CD8-positive, alpha-beta memory T cell (primary cell): ENCODE data around the gene BEST4. TPM values are rescaled to one million over a fixed set of nuclear protein-coding genes. Genes with fewer than 3 reads are reported as not detected.
"Not testable (repeated sequence)": the region's sequence is repeated elsewhere in the genome, so short reads cannot be mapped to it uniquely, and the experiment has no call there.

Experiments used
- CTCF ChIA-PET: fragments of 350-600 bp; sonication (Branson Sonifier 250); formaldehyde crosslinking; loops from one replicate; lab custom pipeline; 2021; ENCODE audit warnings: antibody characterized with exemption; lab: Charles Lee
- POLR2A ChIA-PET: fragments of 350-600 bp; sonication (Branson Sonifier 250); formaldehyde crosslinking; loops from one replicate; lab custom pipeline; 2021; ENCODE audit warnings: antibody characterized with exemption; lab: Charles Lee
- DNase-seq, 5 donors: peaks; one replicate each; pipeline versions ENCODE4 v3.0.0 to v3.0.0-alpha.2; 2020 to 2022; ENCODE audit warnings: mixed read lengths in 1 of 5
- H3K27ac ChIP-seq: one replicate; pipeline ENCODE4 v1.7.0; 2013; ENCODE audit warnings: low read depth, mild to moderate bottlenecking, low read length, moderate library complexity
- H3K27me3 ChIP-seq: 2 replicates; pipeline ENCODE4 v1.7.0; 2013; ENCODE audit warnings: low read length, mild to moderate bottlenecking; ENCODE audit not compliant: insufficient read depth, poor library complexity, severe bottlenecking
- H3K36me3 ChIP-seq: 2 replicates; pipeline ENCODE4 v1.7.0; 2013; ENCODE audit warnings: mild to moderate bottlenecking, low read length, moderate library complexity; ENCODE audit not compliant: insufficient read depth
- H3K4me1 ChIP-seq: 2 replicates; pipeline ENCODE4 v1.7.0; 2013; ENCODE audit warnings: mild to moderate bottlenecking, low read length, moderate library complexity; ENCODE audit not compliant: insufficient read depth
- H3K4me3 ChIP-seq: 2 replicates; pipeline ENCODE4 v1.7.0; 2013; ENCODE audit warnings: mild to moderate bottlenecking, low read length
- H3K9me3 ChIP-seq: 2 replicates; pipeline ENCODE4 v1.7.0; 2013; ENCODE audit warnings: mild to moderate bottlenecking, low read length
- H3K27ac Mint-ChIP-seq, 8 donors: one replicate each; pipeline ENCODE4 v1.8.0; 2020 to 2021; ENCODE audit warnings: mixed read lengths in 8 of 8, mild to moderate bottlenecking in 6 of 8, inconsistent platforms in 3 of 8, moderate library complexity in 3 of 8
- H3K27me3 Mint-ChIP-seq, 2 donors: one replicate each; pipeline ENCODE4 v1.8.0; 2020 to 2021; ENCODE audit warnings: mixed read lengths in 2 of 2, mild to moderate bottlenecking in 1 of 2, moderate library complexity in 1 of 2
- H3K36me3 Mint-ChIP-seq, 3 donors: one replicate each; pipeline ENCODE4 v1.8.0; 2020 to 2021; ENCODE audit warnings: mixed read lengths in 3 of 3, inconsistent platforms in 1 of 3, mild to moderate bottlenecking in 1 of 3
- H3K4me1 Mint-ChIP-seq, 3 donors: one replicate each; pipeline ENCODE4 v1.8.0; 2020 to 2021; ENCODE audit warnings: mixed read lengths in 3 of 3, inconsistent platforms in 1 of 3, mild to moderate bottlenecking in 1 of 3
- H3K4me3 Mint-ChIP-seq, 7 donors: one replicate each; pipeline ENCODE4 v1.8.0; 2020 to 2021; ENCODE audit warnings: mixed read lengths in 7 of 7, mild to moderate bottlenecking in 6 of 7, moderate library complexity in 4 of 7, inconsistent platforms in 2 of 7
- H3K9me3 Mint-ChIP-seq, 5 donors: one replicate each; pipeline ENCODE4 v1.8.0; 2020 to 2022; ENCODE audit warnings: mixed read lengths in 5 of 5, mild to moderate bottlenecking in 3 of 5, moderate library complexity in 2 of 5, inconsistent platforms in 1 of 5
- polyA plus RNA-seq: library from polyadenylated mRNA; unstranded; fragments of 300-500 nt; fragmentation: Illumina TruSeq; gene quantifications from one replicate; pipeline ENCODE4 v1.2.3, GENCODE V29; 2021
- total RNA-seq, 2 experiments: library from RNA; stranded (reverse); gene quantifications; one replicate each; pipeline ENCODE4 v1.2.3, GENCODE V29; 2021

The BEST4 gene
- total and polyA plus RNA-seq, 3 experiments from 2014 or later, result 0.54 to 1.4 (median 1.2) TPM

DNA sequence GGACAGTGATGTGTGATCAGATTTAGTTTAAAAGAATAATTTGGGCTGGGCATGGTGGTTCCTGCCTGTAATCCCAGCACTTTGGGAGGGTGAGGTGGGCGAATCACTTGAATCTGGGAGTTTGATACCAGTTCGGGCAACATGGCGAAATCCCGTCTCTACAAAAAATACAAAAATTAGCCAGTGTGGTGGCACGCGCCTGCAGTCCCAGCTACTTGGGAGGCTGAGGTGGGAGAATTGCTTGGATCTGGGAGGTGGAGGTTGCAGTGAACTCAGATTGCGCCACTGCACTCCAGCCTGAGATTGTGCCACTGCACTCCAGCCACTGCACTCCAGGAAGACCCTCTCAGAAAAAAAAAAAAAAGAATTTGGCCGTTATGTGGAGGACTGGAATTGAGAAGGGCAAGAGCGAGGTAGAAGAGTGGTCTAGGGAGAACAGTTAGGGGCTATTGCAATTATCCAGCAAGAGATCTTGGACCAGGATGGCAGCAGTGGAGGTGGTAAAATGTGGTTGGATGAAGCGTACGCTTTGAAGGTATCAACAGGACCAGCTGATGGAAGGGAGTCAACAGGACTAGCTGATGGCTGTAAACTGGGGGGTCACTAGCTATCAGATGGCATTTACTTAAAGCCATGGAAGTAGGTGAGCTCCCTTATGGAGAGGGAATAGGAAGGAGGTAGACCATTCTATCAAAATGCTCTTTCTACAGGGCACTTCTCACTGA is 30.0 kb upstream of the BEST4 start:
- peak overlapping the region in 6 of 8 donors; percentile 30 to 100 (median 86) for H3K27ac Mint-ChIP-seq
- peaks cover 0 to 5% (median 0%) of the 10 kb centered on the region in 3 donors for H3K36me3 Mint-ChIP-seq
- ChIA-PET CTCF (interaction anchor here (0.9 to 11.7 kb wide), 7 partner anchors 8 to 88 kb away, joined by 3 to 112 read pairs (median 26); partner anchors contain the start of genes BTBD19, PLK3 and RNU5D-1), POLR2A (interaction anchor here (1.1 to 7.5 kb wide), 4 partner anchors 9 to 42 kb away, joined by 4 to 122 read pairs (median 68); partner anchors contain the start of genes BTBD19, DYNLT4, PLK3 and RPS8)
- Histone ChIP-seq H3K27me3 (no peaks in the 10 kb centered on the region), H3K4me1 (peaks cover 19% of the 10 kb centered on the region), H3K36me3 (no peaks in the 10 kb centered on the region), H3K27ac (no peak overlapping the region), H3K4me3 (no peak overlapping the region), H3K9me3 (no peaks in the 10 kb centered on the region)
- peak overlapping the region; percentile 10 to 96 (median 67) for H3K4me3 Mint-ChIP-seq
- H3K27me3 Mint-ChIP-seq, result peaks cover 0 to 1% of the 10 kb centered on the region in 2 donors
- H3K4me1 Mint-ChIP-seq, result peaks cover 40 to 52% (median 51%) of the 10 kb centered on the region in 3 donors
- DNase-seq, result peak in 1 of 5 donors; percentile 22
- H3K9me3 Mint-ChIP-seq, result no peaks in the 10 kb centered on the region

- peak overlapping the region in 5 of 8 donors; percentile 6 to 100 (median 30) for H3K27ac Mint-ChIP-seq
- no peak for DNase-seq
- no peak overlapping the region for H3K4me3 ChIP-seq
- peaks cover 0 to 5% (median 0%) of the 10 kb centered on the region in 3 donors for H3K36me3 Mint-ChIP-seq
- H3K27me3 ChIP-seq, result no peaks in the 10 kb centered on the region
- POLR2A ChIA-PET, result interaction anchor here (1.0 to 7.5 kb wide), 5 partner anchors 9 to 522 kb away, joined by 4 to 122 read pairs (median 17); partner anchors contain the start of genes BTBD19, DYNLT4, PLK3 and RPS8
- CTCF ChIA-PET, result interaction anchor here (1.6 to 11.7 kb wide), 6 partner anchors 8 to 87 kb away, joined by 3 to 112 read pairs (median 27); partner anchors contain the start of genes BTBD19, PLK3 and RNU5D-1
- no peak overlapping the region for H3K27ac ChIP-seq
- H3K36me3 ChIP-seq, result no peaks in the 10 kb centered on the region
- no peaks in the 10 kb centered on the region for H3K9me3 Mint-ChIP-seq
- H3K4me3 Mint-ChIP-seq, result peak overlapping the region in 6 of 7 donors; percentile 2 to 73 (median 54)
- peaks cover 23% of the 10 kb centered on the region for H3K4me1 ChIP-seq
- peaks cover 0 to 1% of the 10 kb centered on the region in 2 donors for H3K27me3 Mint-ChIP-seq
- H3K4me1 Mint-ChIP-seq, result peaks cover 40 to 53% (median 51%) of the 10 kb centered on the region in 3 donors
- H3K9me3 ChIP-seq, result no peaks in the 10 kb centered on the region
These were observed 29.3 kb upstream of the BEST4 start for GRCh38 chr1:44817307-44817706.

GRCh38 chr1:44815926-44816325 is 28.0 kb upstream of the BEST4 start:
- not testable (repeated sequence) for DNase-seq, H3K4me3 ChIP-seq, H3K27me3 Mint-ChIP-seq, H3K9me3 ChIP-seq, H3K36me3 Mint-ChIP-seq, H3K36me3 ChIP-seq, H3K27ac ChIP-seq, H3K27me3 ChIP-seq, H3K9me3 Mint-ChIP-seq
- Mint-ChIP-seq H3K4me3 (peak overlapping the region in 2 of 7 donors; percentile 49 to 96), H3K4me1 (peaks cover 49 to 61% (median 60%) of the 10 kb centered on the region in 3 donors), H3K27ac (peak overlapping the region in 2 of 8 donors; percentile 83 to 98)
- ChIA-PET POLR2A (interaction anchor here (0.8 kb wide), 1 partner anchor 16 kb away, joined by 3 read pairs; the partner anchor contains the start of gene PLK3), CTCF (interaction anchor here (1.1 to 11.7 kb wide), 2 partner anchors 16 to 488 kb away, joined by 3 to 112 read pairs; partner anchors contain the start of gene PLK3)
- peaks cover 34% of the 10 kb centered on the region for H3K4me1 ChIP-seq

DNA sequence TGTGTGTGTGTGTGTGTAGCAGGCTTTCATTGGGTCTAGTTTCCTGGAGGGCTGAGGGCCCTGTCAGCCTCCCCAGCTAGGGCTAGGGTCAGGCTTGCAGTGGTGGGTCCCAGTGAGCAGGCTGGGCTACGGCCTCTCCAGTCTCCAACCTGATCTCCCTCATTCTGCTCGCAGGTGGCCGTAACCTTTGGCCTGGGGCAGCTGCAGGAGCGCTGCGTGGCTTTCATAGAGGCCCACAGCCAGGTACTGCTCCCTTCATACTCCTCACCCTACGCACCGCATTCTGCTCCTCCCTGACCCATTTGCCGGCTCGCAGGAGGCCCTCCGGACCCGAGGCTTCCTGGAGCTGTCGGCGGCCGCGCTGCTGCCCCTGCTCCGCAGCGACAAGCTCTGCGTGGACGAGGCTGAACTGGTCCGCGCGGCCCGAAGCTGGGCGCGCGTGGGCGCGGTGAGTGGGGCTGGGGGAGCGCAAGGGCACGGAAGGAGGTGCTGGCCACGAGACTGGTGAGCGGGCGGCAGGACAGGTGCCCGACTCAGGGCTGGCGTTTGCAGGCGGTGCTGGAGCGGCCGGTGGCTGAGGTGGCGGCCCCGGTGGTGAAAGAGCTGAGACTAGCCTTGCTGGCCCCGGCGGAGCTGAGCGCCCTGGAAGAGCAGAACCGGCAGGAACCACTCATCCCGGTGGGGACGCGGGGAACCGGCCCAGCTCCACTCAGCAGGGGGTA is 25.0 kb upstream of the BEST4 start:
- no peaks in the 10 kb centered on the region for H3K36me3 ChIP-seq
- H3K27ac ChIP-seq, result no peak overlapping the region
- Mint-ChIP-seq H3K27ac (peak overlapping the region in 6 of 8 donors; percentile 8 to 100 (median 70)), H3K9me3 (no peaks in the 10 kb centered on the region), H3K4me3 (peak overlapping the region in 6 of 7 donors; percentile 62 to 96 (median 88)), H3K4me1 (peaks cover 59 to 67% (median 66%) of the 10 kb centered on the region in 3 donors), H3K36me3 (peaks cover 0 to 5% (median 0%) of the 10 kb centered on the region in 3 donors), H3K27me3 (peaks cover 0 to 7% of the 10 kb centered on the region in 2 donors)
- ChIA-PET POLR2A (interaction anchor here (1.2 to 2.7 kb wide), 4 partner anchors 12 to 527 kb away, joined by 4 to 89 read pairs (median 5); partner anchors contain the start of genes MUTYH, PLK3, RPS8 and TOE1), CTCF (interaction anchor here (0.6 to 11.7 kb wide), 8 partner anchors 9 to 491 kb away, joined by 3 to 112 read pairs (median 3); partner anchors contain the start of gene PLK3)
- peak in 1 of 5 donors; percentile 45 for DNase-seq
- H3K27me3 ChIP-seq, result no peaks in the 10 kb centered on the region
- no peaks in the 10 kb centered on the region for H3K9me3 ChIP-seq
- H3K4me3 ChIP-seq, result no peak overlapping the region
- H3K4me1 ChIP-seq, result peaks cover 52% of the 10 kb centered on the region

- Mint-ChIP-seq H3K27me3 (peaks cover 0 to 7% of the 10 kb centered on the region in 2 donors), H3K27ac (peak overlapping the region; percentile 92 to 100 (median 100)), H3K36me3 (peaks cover 0 to 14% (median 3%) of the 10 kb centered on the region in 3 donors), H3K4me3 (peak overlapping the region; percentile 18 to 90 (median 63)), H3K4me1 (peaks cover 68 to 76% (median 73%) of the 10 kb centered on the region in 3 donors), H3K9me3 (no peaks in the 10 kb centered on the region)
- DNase-seq, result no peak
- Histone ChIP-seq H3K36me3 (peaks cover 4% of the 10 kb centered on the region), H3K27ac (no peak overlapping the region), H3K4me3 (no peak overlapping the region), H3K4me1 (peaks cover 69% of the 10 kb centered on the region), H3K27me3 (no peaks in the 10 kb centered on the region), H3K9me3 (no peaks in the 10 kb centered on the region)
- ChIA-PET POLR2A (interaction anchor here (0.6 to 5.3 kb wide), 4 partner anchors 9 to 581 kb away, joined by 5 to 120 read pairs (median 7); partner anchors contain the start of gene PLK3), CTCF (interaction anchor here (1.3 to 4.5 kb wide), 2 partner anchors 8 to 11 kb away, joined by 4 to 59 read pairs; partner anchors contain the start of gene PLK3)
These were observed 23.3 kb upstream of the BEST4 start for GRCh38 chr1:44811234-44811633.

DNA sequence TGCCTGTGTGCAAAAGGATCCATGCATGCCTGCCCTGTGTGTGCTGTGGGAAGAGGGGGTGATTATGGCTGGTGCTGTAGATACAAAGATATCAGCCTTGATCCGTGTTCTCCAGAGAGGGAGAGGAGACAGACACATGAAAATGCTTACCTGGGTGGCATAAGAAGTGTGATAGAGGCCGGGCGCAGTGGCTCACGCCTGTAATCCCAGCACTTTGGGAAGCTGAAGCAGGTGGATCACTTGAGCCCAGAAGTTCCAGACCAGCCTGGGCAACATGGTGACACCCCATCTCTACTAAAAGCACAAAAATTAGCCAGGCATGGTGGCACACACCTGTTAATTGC is 22.8 kb upstream of the BEST4 start:
- not testable (repeated sequence) for H3K4me3 ChIP-seq, H3K27ac ChIP-seq, DNase-seq, H3K27me3 Mint-ChIP-seq, H3K27me3 ChIP-seq, H3K9me3 ChIP-seq, H3K9me3 Mint-ChIP-seq, H3K36me3 ChIP-seq
- Mint-ChIP-seq H3K27ac (peak overlapping the region; percentile 92 to 100 (median 100)), H3K36me3 (peaks cover 0 to 16% (median 3%) of the 10 kb centered on the region in 3 donors), H3K4me1 (peaks cover 68 to 76% (median 73%) of the 10 kb centered on the region in 3 donors), H3K4me3 (peak overlapping the region in 5 of 7 donors; percentile 18 to 90 (median 62))
- POLR2A ChIA-PET, result interaction anchor here (0.6 to 5.3 kb wide), 3 partner anchors 10 to 18 kb away, joined by 5 to 120 read pairs (median 5); partner anchors contain the start of gene PLK3
- H3K4me1 ChIP-seq, result peaks cover 69% of the 10 kb centered on the region
- CTCF ChIA-PET, result interaction anchor here (1.3 to 4.5 kb wide), 2 partner anchors 9 to 11 kb away, joined by 4 to 59 read pairs; partner anchors contain the start of gene PLK3
